ENCODE measurements around the gene EBP. TPM values are rescaled to one million over a fixed set of nuclear protein-coding genes. Genes with fewer than 3 reads are reported as not detected.
A peak's percentile ranks its signal among the peaks of the same experiment; 100 is the strongest.

The EBP gene
- total RNA-seq, result 122 and 244 TPM in 2 replicates

DNA sequence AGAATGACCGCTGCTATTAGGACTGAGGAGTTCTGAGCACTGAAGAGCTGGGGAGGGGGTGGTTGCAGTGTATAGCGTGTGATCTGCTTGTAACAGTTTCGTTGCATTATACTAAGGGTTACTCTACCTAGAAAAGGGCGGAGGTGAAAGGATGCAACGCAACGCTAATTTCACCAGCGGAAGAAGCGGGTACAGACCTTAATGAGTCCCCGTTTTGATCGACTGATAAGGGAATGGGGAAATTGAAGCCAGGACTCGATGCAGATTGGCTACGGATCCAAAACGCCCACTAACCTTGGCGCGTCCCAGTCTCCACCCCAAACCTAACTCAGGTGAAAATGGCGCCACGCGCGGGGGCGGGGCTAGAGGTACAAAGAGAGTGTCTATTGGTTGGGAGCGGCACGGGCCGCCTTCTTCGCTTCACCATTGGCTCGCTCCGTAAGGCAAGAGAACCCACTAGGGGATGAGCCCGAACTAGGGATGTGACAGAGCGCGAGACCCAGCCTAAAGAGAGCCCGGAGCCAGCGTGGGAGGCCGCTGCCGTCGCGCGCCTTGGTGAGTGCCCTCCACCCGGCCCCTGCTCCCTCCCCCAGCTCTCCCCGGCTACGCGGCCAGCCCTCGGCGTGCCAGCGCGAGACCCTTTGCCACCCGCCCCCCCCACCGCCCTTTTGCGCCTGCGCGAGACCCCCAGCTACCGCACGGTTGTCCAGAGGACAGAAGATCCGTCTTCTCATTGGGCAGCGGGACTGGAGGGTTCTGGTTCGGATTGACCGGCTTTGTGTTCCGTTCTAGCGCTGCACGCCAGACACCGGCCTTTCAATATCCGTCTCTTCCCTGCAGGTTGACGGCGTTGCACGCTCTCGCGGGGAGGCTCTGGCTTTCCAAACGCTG is at the start of gene EBP:
TSS of gene EBP (plus strand) at position 456 of the 891 bp plus-strand sequence. CDS start 1,964 bp downstream, outside the sequence.
- DNase-seq (ENCODE audit: low read depth), result peak; percentile 83
- Histone ChIP-seq H3K27me3 (ENCODE audit: control insufficient read depth, insufficient read depth, low read length) (no peaks in the 10 kb centered on the region), H3K36me3 (ENCODE audit: control insufficient read depth, insufficient read depth, low read length) (peaks cover 6% of the 10 kb centered on the region), H3K4me3 (ENCODE audit: low read depth, low read length) (peak within 1 kb of the TSS; percentile 64)
- peak; percentile 76 for FAIRE-seq
- no peak for TF ChIP-seq CTCF (IDR thresholded peaks at IDR 0.05; ENCODE audit: insufficient read depth, low read length, severe bottlenecking)

- Histone ChIP-seq H3K27me3 (ENCODE audit: control insufficient read depth, insufficient read depth, low read length) (no peaks in the 10 kb centered on the region), H3K36me3 (ENCODE audit: control insufficient read depth, insufficient read depth, low read length) (no peaks in the 10 kb centered on the region), H3K4me3 (ENCODE audit: low read depth, low read length) (no peak overlapping the region)
- TF ChIP-seq CTCF (IDR thresholded peaks at IDR 0.05; ENCODE audit: insufficient read depth, low read length, severe bottlenecking), result no peak
- DNase-seq (ENCODE audit: low read depth) (no peak), FAIRE-seq (no peak)
These were observed 49.4 kb upstream of the EBP start for GRCh38 chrX:48472225-48472624.

- DNase-seq (ENCODE audit: low read depth), result no peak
- H3K27me3 ChIP-seq (ENCODE audit: control insufficient read depth, insufficient read depth, low read length), result no peaks in the 10 kb centered on the region
- H3K36me3 ChIP-seq (ENCODE audit: control insufficient read depth, insufficient read depth, low read length), result no peaks in the 10 kb centered on the region
- no peak overlapping the region for H3K4me3 ChIP-seq (ENCODE audit: low read depth, low read length)
- no peak for FAIRE-seq
- TF ChIP-seq CTCF (IDR thresholded peaks at IDR 0.05; ENCODE audit: insufficient read depth, low read length, severe bottlenecking), result no peak
These were observed 48.5 kb upstream of the EBP start for GRCh38 chrX:48472851-48473703.

- FAIRE-seq (no peak), DNase-seq (ENCODE audit: low read depth) (no peak)
- no peak overlapping the region for H3K4me3 ChIP-seq (ENCODE audit: low read depth, low read length)
- no peaks in the 10 kb centered on the region for H3K27me3 ChIP-seq (ENCODE audit: control insufficient read depth, insufficient read depth, low read length)
- TF ChIP-seq CTCF (IDR thresholded peaks at IDR 0.05; ENCODE audit: insufficient read depth, low read length, severe bottlenecking), result no peak
- H3K36me3 ChIP-seq (ENCODE audit: control insufficient read depth, insufficient read depth, low read length), result peaks cover 3% of the 10 kb centered on the region
These were observed 48.0 kb upstream of the EBP start for GRCh38 chrX:48473704-48473990.

GRCh38 chrX:48474127-48474526 is 47.5 kb upstream of the EBP start:
- Histone ChIP-seq H3K4me3 (ENCODE audit: low read depth, low read length) (no peak overlapping the region), H3K36me3 (ENCODE audit: control insufficient read depth, insufficient read depth, low read length) (peaks cover 4% of the 10 kb centered on the region), H3K27me3 (ENCODE audit: control insufficient read depth, insufficient read depth, low read length) (no peaks in the 10 kb centered on the region)
- TF ChIP-seq CTCF (IDR thresholded peaks at IDR 0.05; ENCODE audit: insufficient read depth, low read length, severe bottlenecking), result peak; percentile 36
- DNase-seq (ENCODE audit: low read depth) (no peak), FAIRE-seq (no peak)
